Dermis microvascular lymphatic vessel endothelial cell (primary cell): Measurements from ENCODE around the gene ATG10. TPM values are rescaled to one million over a fixed set of nuclear protein-coding genes. Genes with fewer than 3 reads are reported as not detected.

Experiments
- total RNA-seq: library from RNA; depleted of rRNA; stranded (reverse); fragments of >200 nt; gene quantifications from 2 replicates; pipeline ENCODE4 v1.2.1, GENCODE V29; 2014

Gene ATG10
- total RNA-seq, 1 donor from 2014 or later: 5.5 TPM

Other genes starting within 250 kb of the ATG10 start
- 9.0 and 21.7 TPM in 2 replicates for gene SSBP2, start 220.9 kb upstream of the ATG10 start, total RNA-seq